Loucy (cell line): ENCODE measurements around the gene PSMD7.

Source experiments
- H2AFZ ChIP-seq: fragments of 200-600 bp; sonication (generic); 2 replicates; pipeline ENCODE4 v1.6.0; 2016; ENCODE audit warnings: antibody characterized with exemption, mild to moderate bottlenecking, low read length, moderate library complexity
- H3F3A ChIP-seq: fragments of 200-600 bp; 2 replicates; pipeline ENCODE4 v1.6.0; 2016; ENCODE audit warnings: antibody characterized with exemption, low read depth, mild to moderate bottlenecking
- H3K27me3 ChIP-seq: fragments of 200-600 bp; sonication (generic); 2 replicates; pipeline ENCODE4 v1.6.1; 2014; ENCODE audit warnings: low read length, mild to moderate bottlenecking; ENCODE audit not compliant: insufficient read depth, poor library complexity, severe bottlenecking
- H3K36me3 ChIP-seq: fragments of 200-600 bp; sonication (generic); 2 replicates; pipeline ENCODE4 v1.6.1; 2016; ENCODE audit warnings: low read length; ENCODE audit not compliant: insufficient read depth
- H3K4me1 ChIP-seq: fragments of 200-600 bp; sonication (generic); 2 replicates; pipeline ENCODE4 v1.5.1; 2014; ENCODE audit warnings: low read length, mild to moderate bottlenecking; ENCODE audit not compliant: insufficient read depth, poor library complexity, severe bottlenecking
- H3K4me2 ChIP-seq: fragments of 200-600 bp; sonication (generic); 2 replicates; pipeline ENCODE4 v1.6.0; 2014; ENCODE audit warnings: antibody characterized with exemption, low read length, low read depth, mild to moderate bottlenecking; ENCODE audit not compliant: poor library complexity, severe bottlenecking
- H3K4me3 ChIP-seq: fragments of 200-600 bp; sonication (generic); 2 replicates; pipeline ENCODE4 v1.5.1; 2014; ENCODE audit warnings: low read length, mild to moderate bottlenecking, mixed read lengths; ENCODE audit not compliant: poor library complexity, severe bottlenecking
- H3K79me2 ChIP-seq: fragments of 200-600 bp; sonication (generic); 2 replicates; pipeline ENCODE4 v1.6.1; 2014; ENCODE audit warnings: low read length; ENCODE audit not compliant: insufficient read depth
- H3K9ac ChIP-seq: fragments of 200-600 bp; sonication (generic); 2 replicates; pipeline ENCODE4 v1.6.0; 2014; ENCODE audit warnings: mild to moderate bottlenecking, low read depth, low read length, moderate library complexity; ENCODE audit not compliant: poor library complexity, severe bottlenecking
- H3K9me2 ChIP-seq: fragments of 200-600 bp; sonication (generic); replicated peaks from 2 replicates; pipeline ENCODE4 v1.6.1; 2016; ENCODE audit warnings: low read depth, low read length, mixed read lengths
- H3K9me3 ChIP-seq: fragments of 200-600 bp; sonication (generic); 2 replicates; pipeline ENCODE4 v1.6.1; 2014; ENCODE audit warnings: mild to moderate bottlenecking, antibody characterized with exemption, low read length, low read depth; ENCODE audit not compliant: insufficient read depth
- H4K20me1 ChIP-seq: fragments of 200-600 bp; sonication (generic); 2 replicates; pipeline ENCODE4 v1.6.0; 2014; ENCODE audit warnings: antibody characterized with exemption, low read length, mild to moderate bottlenecking; ENCODE audit not compliant: insufficient read depth, poor library complexity, severe bottlenecking
- EZH2phosphoT487 ChIP-seq: fragments of 200-600 bp; IDR thresholded peaks from 2 replicates; pipeline ENCODE4 v1.6.1; 2018; ENCODE audit warnings: antibody characterized with exemption, mild to moderate bottlenecking, moderate library complexity, borderline replicate concordance
- TF ChIP-seq, protein P1 (sequence below): fragments of 200-600 bp; sonication (generic); conservative IDR thresholded peaks from 2 replicates; pipeline ENCODE4 v1.5.1; 2014; ENCODE audit warnings: mild to moderate bottlenecking, antibody characterized with exemption, low read length

PSMD7 gene

DNA sequence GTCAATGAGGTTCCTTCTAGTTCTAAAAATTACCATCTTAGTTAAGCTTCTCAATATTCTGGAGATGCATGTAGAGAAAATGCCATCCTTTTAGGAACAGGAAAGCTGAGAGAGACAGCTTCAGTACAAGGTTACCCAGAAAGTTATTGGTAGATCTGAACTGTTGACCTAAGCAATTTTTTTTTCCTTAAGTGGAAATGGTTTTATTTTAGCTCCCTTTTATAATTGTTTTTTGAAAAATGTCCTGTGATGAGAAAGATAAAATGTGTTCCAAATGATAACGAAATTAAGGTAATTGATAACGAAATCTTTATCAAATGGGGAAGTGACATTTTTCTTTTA lies 8.2 kb downstream of the PSMD7 start:
- Histone ChIP-seq H3K4me3 (no peak overlapping the region), H3K9ac (no peak overlapping the region), H3K9me3 (no peaks in the 10 kb centered on the region), H2AFZ (no peak overlapping the region), H3K27me3 (no peaks in the 10 kb centered on the region), H3K9me2 (no peaks in the 10 kb centered on the region), H3K4me2 (no peak overlapping the region), H4K20me1 (peaks cover 7% of the 10 kb centered on the region), H3K79me2 (peaks cover 15% of the 10 kb centered on the region), H3K36me3 (peaks cover 62% of the 10 kb centered on the region), H3K4me1 (no peaks in the 10 kb centered on the region), H3F3A (no peaks in the 10 kb centered on the region)
- TF ChIP-seq EZH2phosphoT487: no peak
- TF ChIP-seq, protein P1, sequence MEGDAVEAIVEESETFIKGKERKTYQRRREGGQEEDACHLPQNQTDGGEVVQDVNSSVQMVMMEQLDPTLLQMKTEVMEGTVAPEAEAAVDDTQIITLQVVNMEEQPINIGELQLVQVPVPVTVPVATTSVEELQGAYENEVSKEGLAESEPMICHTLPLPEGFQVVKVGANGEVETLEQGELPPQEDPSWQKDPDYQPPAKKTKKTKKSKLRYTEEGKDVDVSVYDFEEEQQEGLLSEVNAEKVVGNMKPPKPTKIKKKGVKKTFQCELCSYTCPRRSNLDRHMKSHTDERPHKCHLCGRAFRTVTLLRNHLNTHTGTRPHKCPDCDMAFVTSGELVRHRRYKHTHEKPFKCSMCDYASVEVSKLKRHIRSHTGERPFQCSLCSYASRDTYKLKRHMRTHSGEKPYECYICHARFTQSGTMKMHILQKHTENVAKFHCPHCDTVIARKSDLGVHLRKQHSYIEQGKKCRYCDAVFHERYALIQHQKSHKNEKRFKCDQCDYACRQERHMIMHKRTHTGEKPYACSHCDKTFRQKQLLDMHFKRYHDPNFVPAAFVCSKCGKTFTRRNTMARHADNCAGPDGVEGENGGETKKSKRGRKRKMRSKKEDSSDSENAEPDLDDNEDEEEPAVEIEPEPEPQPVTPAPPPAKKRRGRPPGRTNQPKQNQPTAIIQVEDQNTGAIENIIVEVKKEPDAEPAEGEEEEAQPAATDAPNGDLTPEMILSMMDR: no peak

DNA sequence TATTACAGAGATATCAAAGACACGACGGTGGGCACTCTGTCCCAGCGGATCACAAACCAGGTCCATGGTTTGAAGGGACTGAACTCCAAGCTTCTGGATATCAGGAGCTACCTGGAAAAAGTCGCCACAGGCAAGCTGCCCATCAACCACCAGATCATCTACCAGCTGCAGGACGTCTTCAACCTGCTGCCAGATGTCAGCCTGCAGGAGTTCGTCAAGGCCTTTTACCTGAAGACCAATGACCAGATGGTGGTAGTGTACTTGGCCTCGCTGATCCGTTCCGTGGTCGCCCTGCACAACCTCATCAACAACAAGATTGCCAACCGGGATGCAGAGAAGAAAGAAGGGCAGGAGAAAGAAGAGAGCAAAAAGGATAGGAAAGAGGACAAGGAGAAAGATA lies 8.7 kb downstream of the PSMD7 start:
- Histone ChIP-seq H3K9ac (no peak overlapping the region), H3K4me3 (no peak overlapping the region)

DNA sequence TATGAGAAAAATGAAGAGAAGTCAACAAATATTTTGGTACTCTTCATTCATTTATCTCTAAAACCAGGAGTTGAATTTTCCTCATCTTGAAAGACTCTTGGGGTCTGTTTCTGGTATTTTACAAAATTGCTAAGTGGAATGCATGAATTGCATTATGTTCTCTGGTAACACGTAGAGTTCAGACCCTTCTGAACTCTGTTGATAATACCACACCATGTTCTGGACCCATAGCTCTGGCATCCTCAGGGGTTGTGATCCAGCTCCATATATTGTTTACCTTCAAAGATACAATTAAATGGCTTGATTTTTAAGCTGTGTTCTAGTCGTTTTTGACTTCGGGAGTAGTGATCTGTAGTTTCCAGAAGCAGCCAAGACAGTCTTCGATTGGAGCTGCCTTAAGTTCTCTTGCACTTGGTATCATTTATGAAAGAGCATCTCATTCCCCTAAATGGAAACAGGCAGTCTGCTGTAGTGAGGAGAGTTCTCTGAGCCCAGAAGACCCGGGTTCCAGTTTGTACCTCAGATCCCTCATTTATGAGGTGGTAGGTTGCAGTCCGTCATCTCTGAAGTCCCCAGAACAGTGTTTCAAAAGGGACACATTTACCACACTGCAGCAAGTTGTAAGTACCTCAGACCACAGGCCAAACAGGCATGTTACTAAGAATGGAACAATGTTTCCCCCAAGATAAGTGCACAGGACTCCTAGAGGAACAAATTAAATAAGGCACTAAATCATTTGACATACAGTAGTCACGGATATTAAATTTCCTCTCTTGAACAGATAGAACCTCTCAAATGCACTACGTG lies 9.6 kb downstream of the PSMD7 start:
- TF ChIP-seq, protein P1: no peak
- no peak for TF ChIP-seq EZH2phosphoT487
- peaks cover 55% of the 10 kb centered on the region for H3K36me3 ChIP-seq
- no peak overlapping the region for H3K9ac ChIP-seq

More for the DNA sequence above, 8.7 kb downstream of the PSMD7 start:
- peaks cover 62% of the 10 kb centered on the region for H3K36me3 ChIP-seq
- no peaks in the 10 kb centered on the region for H3F3A ChIP-seq
- no peak overlapping the region for H2AFZ ChIP-seq
- H3K27me3 ChIP-seq: no peaks in the 10 kb centered on the region
- H3K4me1 ChIP-seq: no peaks in the 10 kb centered on the region
- H3K79me2 ChIP-seq: peaks cover 11% of the 10 kb centered on the region
- H3K9me3 ChIP-seq: no peaks in the 10 kb centered on the region
- H3K4me2 ChIP-seq: no peak overlapping the region
- no peak for TF ChIP-seq EZH2phosphoT487
- TF ChIP-seq, protein P1: no peak
- H4K20me1 ChIP-seq: peaks cover 7% of the 10 kb centered on the region
- H3K9me2 ChIP-seq: no peaks in the 10 kb centered on the region

More for the DNA sequence above, 9.6 kb downstream of the PSMD7 start:
- no peaks in the 10 kb centered on the region for H3K27me3 ChIP-seq
- peaks cover under 1% of the 10 kb centered on the region for H4K20me1 ChIP-seq
- no peaks in the 10 kb centered on the region for H3K4me1 ChIP-seq
- H3K4me3 ChIP-seq: no peak overlapping the region
- H3K9me3 ChIP-seq: no peaks in the 10 kb centered on the region
- no peak overlapping the region for H2AFZ ChIP-seq
- H3K4me2 ChIP-seq: no peak overlapping the region
- no peaks in the 10 kb centered on the region for H3K9me2 ChIP-seq
- no peaks in the 10 kb centered on the region for H3F3A ChIP-seq
- H3K79me2 ChIP-seq: 0 out of 2 replicates have a peak, but pooled peaks cover 2% of the 10 kb centered on the region
